HG02588 (cell line): Measurements from ENCODE around the gene SPIN3.
"Not testable (repeated sequence)": the region's sequence is repeated elsewhere in the genome, so short reads cannot be mapped to it uniquely, and the experiment has no call there.

Experiments
- ATAC-seq: cut with Tn5 transposase; IDR thresholded peaks from one replicate; pipeline ENCODE4 v1.9.1; 2021; ENCODE audit warnings: mild to moderate bottlenecking, moderate library complexity; ENCODE audit not compliant: unreplicated experiment

Gene SPIN3

DNA sequence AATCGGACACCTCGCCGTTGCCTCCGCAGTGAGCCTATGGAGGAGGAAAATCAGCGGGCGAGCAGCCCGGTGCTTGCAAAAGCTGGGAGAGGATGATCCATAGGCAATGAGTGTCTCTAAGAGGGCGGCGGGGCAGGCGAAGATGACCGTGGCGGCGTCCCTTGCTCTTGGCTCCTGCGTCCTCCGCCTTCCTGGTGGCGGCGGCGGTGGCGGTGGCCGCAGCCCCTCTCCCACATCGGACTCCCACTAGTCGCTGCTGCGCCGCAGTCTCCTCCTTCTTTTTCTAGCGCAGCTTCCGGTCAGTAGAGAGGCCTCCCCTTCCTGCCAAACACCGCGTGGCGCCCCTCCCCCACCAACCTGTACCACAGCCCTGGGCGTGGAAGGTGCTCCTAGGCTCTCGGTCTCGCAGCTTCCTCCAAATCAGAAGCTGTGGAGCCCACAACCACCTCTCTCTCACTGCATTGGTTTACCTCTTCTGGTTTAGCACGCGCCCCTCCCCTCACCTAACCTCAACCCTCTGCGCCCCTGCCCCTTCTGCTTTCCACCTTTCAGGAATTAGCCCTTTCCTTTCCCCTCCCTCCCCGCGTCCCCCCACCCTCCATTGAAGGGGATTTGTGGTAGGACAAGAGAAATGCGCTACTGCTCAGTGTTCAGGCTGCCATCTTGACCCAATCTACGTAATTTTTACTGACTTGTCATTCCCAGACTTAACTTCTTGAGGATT is at the start of gene SPIN3:
TSS of gene SPIN3 (minus strand) at position 271 of the 724 bp plus-strand sequence. CDS start 594 bp downstream, outside the sequence.
- peak; percentile 99 for ATAC-seq

DNA sequence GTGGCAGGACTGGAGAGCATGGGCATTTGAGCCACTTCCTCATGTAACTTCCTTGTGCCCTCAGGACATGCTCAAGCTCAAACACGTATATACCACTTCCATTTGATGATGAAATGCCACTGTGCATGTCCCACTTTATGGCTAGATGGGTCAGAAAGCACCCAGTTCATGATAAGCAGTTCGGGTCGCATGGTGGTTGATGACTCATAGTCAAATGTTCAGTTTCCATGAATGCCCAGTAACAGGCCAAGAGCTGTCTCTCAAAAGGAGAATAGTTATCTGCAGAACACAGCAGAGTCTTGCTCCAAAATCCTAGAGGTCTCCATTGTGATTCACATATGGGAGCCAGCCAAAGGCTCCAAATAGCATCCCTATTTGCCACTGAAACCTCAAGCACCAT is 48.9 kb upstream of the SPIN3 start:
- ATAC-seq, result no peak

DNA sequence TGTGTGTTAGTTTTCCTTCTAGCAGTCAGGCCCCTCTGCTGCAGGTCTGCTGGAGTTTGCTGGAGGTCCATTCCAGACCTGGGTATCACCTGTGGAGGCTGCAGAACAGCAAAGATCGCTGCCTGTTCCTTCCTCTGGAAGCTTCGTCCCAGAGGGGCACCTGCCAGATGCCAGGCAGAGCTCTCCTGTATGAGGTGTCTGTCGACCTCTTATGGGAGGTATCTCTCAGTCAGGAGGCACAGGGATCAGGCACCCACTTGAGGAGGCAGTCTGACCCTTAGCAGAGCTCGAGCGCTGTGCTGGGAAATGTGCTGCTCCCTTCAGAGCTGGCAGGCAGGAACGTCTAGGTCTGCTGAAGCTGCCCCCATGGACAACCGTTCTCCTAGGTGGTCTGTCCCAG is 41.9 kb upstream of the SPIN3 start:
- not testable (repeated sequence) for ATAC-seq

DNA sequence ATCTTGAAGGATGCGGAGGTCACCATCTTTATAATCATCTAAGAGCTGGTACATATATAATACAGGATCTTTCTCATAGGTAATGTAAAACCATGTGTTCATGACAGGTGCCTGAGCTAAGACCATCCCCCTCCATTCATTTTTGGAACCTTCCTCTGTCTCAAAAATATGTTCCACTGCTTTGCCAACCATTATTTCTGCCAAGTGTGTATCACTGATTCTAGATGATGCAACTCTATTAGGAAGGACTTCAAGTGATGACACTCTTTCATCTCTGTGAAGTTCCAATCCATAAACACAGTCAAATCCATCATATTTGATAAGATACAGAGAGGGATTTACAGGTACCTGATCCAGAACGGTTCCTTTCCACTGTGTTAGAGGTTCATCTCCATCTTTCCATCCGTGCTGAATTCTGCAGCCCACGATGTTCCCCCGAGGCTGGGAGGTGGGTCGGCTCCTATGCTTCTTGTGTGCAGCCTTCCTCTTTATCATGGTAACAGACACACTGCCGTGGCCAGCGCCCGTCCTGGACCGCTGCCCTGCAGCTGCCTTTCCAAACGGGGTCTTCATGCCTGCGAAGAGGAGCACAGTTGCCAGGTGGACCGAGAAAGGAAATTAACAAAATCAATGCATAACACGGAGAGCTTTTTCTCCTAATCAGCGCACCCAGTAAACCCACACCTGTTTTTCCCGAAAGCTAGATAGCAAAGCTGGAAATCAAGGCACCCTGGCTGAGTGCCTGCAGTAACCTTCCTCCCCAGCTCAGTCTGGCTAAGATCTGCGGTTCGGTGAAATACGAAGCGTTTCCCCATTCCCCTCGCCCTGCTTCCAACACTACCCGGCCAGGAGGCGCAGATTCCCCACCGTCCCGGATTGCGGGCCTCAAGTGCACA is 718 bp downstream of the SPIN3 start:
- ATAC-seq, result no peak

DNA sequence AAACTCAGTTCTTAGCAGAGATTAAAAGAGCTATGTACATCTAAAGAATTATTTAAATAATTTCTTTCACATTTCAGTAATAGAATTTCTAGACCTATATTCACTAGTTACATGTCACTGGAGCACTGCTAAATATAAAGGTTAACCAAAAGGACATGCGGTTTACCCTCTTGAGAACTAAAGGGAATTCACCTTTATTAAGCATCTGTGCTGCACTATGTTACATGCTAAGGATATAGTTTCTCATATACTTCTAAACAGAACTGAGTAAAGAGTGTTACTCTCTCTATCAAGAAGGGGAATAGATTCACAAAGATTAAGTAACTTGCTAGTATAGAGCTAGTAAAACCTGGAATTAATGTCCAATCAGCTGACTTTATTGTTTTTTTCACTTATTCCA is 7.6 kb downstream of the SPIN3 start:
- ATAC-seq, result peak; percentile 55

DNA sequence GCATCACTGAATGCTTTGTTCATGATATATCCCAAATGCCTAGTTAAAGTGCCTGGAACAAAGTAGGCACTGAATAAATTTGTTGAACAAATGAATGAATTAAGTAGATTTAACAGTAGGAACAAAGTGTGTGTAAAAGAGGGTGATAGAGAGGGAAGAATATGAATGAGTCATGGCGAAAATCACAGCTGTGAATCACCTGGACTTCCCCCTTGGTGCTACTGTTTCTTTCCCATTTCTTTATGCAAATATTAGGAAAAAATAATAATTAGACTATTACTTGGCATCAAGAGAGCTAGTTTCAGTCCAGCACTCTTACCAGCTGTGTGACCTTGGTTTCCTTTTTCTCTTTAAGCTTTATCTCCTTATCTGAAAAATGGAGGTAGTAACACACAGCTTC is 9.2 kb downstream of the SPIN3 start:
- no peak for ATAC-seq

DNA sequence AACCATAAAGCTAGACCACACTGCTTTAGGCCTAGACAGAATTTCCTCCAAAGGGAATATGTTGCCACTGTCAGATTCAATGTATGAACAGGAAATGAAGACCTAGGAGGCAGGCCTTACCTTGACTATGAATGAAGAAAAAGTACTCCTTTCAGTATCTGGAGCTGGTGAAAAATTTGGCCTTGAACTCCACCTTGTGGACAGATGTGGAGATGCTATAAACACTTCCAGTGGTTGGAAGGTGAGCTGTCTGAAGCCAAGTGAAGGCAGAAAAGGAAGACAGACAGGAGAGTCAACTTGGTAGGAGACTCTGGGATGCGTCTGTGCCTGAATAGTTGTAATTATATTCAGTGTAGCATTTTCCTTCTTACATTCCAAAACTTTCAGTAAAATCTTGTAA is 17.2 kb downstream of the SPIN3 start:
- peak; percentile 80 for ATAC-seq

DNA sequence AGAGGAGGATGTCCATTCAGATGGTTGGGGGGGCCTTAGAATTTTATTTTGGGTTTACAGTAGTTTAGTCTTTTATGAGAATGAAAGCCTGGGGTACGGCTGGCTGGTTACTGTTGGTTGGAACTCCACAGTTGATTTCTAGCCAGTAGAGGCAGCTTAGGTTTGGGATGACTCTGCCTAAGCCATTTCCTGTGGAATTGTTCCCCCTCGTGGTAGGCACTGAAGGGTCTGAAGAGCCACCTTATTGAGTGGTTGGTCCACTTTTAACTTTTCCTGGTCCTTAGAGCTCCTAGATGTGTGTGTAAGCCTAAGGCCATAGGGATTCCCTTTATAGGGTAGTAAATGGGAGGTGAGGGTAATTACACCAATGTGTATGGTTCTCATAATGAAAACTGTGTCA is 19.7 kb downstream of the SPIN3 start:
- no peak for ATAC-seq

DNA sequence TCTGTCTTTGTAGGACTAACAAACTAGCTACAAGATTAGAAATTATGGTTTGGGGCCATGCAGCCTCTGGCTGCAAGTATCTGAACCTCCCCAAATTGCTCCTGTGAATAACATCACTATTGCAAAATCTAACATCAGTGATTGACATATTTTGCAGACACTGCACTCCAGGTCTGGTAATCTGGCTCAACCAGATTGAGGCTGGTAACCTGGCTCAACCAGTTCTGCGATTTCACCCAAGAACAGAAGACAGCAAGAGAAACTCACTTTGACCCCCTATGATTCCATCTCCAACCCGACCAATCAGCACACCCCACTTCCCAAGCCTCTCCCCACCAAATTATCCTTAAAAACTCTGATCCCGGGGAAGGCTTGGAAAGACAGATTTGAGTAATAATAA is 20.9 kb downstream of the SPIN3 start:
- no peak for ATAC-seq

DNA sequence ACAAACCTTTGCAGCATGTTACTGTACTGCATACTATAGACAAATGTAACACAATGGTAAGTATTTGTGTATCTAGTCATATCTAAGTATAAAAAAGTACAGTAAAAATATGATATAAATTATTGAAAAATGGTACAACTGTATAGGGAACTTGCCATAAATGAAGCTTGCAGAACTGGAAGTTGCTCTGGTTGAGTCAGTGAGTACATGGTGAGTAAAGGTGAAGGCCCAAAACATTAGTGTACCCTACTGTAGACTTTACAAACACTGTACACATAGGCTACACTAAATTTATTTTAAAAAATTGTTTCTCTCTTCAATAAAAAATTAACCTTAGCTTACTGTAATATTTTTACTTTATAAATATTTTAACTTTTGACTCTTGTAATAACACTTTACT is 25.8 kb downstream of the SPIN3 start:
- ATAC-seq, result no peak

DNA sequence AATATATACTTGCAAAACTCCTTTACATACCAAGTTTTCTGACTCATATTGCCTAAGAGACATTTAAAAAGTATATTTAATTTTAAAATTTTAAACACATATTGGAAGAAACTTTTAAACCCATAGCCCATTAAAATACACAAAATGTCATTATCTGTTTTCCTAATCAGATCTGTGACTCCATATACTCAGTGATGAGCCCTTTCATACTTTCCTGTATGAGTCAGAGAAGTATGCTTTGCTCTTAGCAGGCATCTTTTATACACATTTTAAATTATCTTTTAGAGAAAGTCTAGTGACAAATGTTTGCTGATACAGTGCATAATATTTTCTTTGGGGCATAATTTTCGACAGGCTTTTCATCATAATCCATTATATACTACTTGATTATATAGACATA is 26.4 kb downstream of the SPIN3 start:
- no peak for ATAC-seq

DNA sequence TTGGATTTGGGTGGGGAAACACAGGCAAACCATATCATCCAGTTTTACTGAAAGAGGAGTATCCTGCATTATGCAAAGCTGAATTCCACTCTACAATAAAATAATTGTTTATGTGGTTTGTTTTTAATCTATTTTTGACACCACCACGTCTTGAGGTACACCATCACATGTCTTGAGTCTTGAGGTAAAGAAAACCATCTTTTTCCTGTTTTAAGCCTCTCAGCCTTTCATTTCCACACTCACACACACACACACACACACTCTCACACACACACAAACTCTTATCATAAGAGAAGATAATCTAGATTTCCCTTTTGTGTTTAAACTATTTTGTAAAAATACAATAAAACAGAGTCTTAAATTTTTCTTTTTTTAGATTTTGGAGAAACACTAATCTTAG is 32.0 kb downstream of the SPIN3 start:
- no peak for ATAC-seq

DNA sequence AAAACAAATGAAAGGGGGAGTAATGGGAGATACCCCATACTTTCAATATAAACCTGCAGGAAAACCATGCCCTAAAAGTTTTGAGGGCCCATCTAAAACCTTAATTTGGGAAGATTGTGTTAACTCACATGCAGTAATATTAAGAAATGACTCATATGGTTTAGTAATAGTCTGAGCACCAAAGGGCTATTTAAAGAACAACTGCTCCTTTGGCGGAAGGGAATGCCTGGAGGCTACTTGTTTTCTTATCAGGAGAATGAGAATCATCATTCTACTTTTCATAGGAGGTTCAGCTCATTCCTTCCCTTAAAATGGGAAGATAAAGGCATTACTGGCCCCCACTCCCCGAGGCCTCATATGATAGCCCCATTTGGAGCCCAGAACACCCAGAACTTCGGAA is 47.6 kb downstream of the SPIN3 start:
- no peak for ATAC-seq

DNA sequence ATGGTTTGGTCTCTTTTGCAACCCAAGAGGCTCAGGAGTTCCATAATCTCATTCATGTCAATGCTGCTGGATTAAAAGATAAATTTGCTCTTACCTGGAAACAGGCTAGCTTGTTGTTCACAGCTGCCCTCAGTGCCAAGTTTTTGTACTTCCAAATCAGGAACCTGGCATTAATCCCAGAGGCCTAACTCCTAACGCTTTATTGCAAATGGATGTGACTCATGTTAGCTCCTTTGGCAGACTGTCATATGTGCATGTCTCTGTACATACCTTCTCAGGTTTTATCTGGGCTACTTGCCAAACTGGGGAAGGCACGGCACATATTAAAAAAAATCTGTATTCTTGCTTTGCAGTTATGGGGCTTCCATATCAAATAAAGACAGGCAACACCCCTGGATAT is 49.1 kb downstream of the SPIN3 start:
- ATAC-seq, result not testable (repeated sequence)

DNA sequence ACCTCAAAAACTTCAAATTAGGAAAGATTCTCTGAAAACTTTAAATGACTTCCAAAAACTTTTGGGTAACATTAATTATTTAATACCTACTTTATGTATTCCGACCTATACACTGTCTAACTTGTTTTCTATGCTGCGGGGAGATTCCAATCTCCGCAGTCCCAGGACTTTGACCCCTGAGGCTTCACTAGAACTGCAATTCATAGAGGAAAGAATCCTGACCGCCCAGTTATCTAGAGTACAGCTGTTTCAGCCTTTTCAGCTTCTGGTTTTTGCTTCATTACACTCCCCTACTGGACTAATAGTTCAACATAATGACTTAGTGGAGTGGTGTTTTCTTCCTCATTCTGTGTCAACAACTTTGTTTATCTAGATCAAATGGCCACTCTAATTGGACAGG is 50.1 kb downstream of the SPIN3 start:
- not testable (repeated sequence) for ATAC-seq

DNA sequence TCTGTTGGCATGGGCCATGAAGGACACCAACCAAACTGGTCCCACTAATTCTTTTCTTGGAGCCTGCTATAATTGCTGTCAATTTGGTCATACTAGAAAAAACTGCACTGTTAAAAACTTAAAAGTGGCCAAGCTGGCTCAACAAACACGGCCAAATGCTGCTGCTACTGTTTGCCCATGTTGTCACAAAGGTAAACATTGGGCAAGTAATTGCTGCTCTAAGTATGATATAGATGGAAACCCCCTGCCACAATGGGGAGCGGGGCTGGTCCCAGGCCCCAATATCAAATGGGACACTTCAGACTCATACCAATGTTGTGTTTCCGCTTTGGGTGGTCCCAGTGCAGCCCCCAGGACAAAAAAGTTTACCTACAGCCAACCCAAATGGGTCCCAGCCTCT is 52.1 kb downstream of the SPIN3 start:
- no peak for ATAC-seq
